HEK293 (cell line): Measurements from ENCODE around the gene EDEM2.

Experiments
- CTCF ChIA-PET: fragments of 350-600 bp; formaldehyde crosslinking; extraction: SDS; loops from one replicate; lab custom pipeline; 2021; ENCODE audit warnings: antibody characterized with exemption; lab: Yijun Ruan, JAX
- POLR2A ChIA-PET: fragments of 300-600 bp; formaldehyde crosslinking; extraction: SDS; loops from one replicate; lab custom pipeline; 2020; ENCODE audit warnings: antibody characterized with exemption, inconsistent platforms; lab: Yijun Ruan, JAX
- H3K27ac ChIP-seq: fragments of 200-500 bp; sonication (Bioruptor generic); 2 replicates; pipeline ENCODE4 v1.5.1; 2014; ENCODE audit warnings: low read depth, low read length, control low read depth, inconsistent platforms; ENCODE audit errors: extremely low read depth
- H3K36me3 ChIP-seq, 2 experiments: fragments of 200-500 bp in 1 of 2; sonication (Bioruptor generic) in 1 of 2; 1 replicate in 1 of 2; 2 replicates in 1 of 2; pipeline ENCODE4 v1.5.1; 2014 to 2017; ENCODE audit warnings: inconsistent platforms in 2 of 2, low read length in 2 of 2; ENCODE audit not compliant: control insufficient read depth in 2 of 2, insufficient read depth in 1 of 2
- H3K4me1 ChIP-seq: fragments of 200-500 bp; sonication (Bioruptor generic); 2 replicates; pipeline ENCODE4 v1.5.1; 2014; ENCODE audit warnings: mild to moderate bottlenecking, low read length, inconsistent platforms; ENCODE audit not compliant: control insufficient read depth, insufficient read depth
- H3K4me3 ChIP-seq: 2 replicates; pipeline ENCODE4 v1.5.1; 2011; ENCODE audit warnings: low read depth, mild to moderate bottlenecking, control low read depth, low read length, moderate library complexity
- H3K9me3 ChIP-seq: fragments of 200-500 bp; sonication (Bioruptor generic); 2 replicates; pipeline ENCODE4 v1.5.1; 2014; ENCODE audit warnings: low read depth, low read length, inconsistent platforms; ENCODE audit not compliant: control insufficient read depth, insufficient read depth
- BCL11A ChIP-seq: fragments of 450-650 bp; formaldehyde crosslinking; IDR thresholded peaks from 2 replicates; pipeline ENCODE4 v1.5.1; 2016; ENCODE audit warnings: low read depth, missing biosample characterization, missing genetic modification characterization
- GFI1B ChIP-seq: fragments of 450-650 bp; formaldehyde crosslinking; IDR thresholded peaks from 2 replicates; pipeline ENCODE4 v1.5.1; 2016; ENCODE audit warnings: missing biosample characterization, missing genetic modification characterization
- GLIS2 ChIP-seq: fragments of 450-650 bp; formaldehyde crosslinking; IDR thresholded peaks from 2 replicates; pipeline ENCODE4 v1.5.1; 2016; ENCODE audit warnings: missing biosample characterization, missing genetic modification characterization
- HOXD13 ChIP-seq: sonication (generic); formaldehyde crosslinking; IDR thresholded peaks from 2 replicates; pipeline ENCODE4 v1.8.0; 2022; ENCODE audit warnings: missing genetic modification reagents, borderline replicate concordance
- KLF8 ChIP-seq: fragments of 450-650 bp; formaldehyde crosslinking; IDR thresholded peaks from 2 replicates; pipeline ENCODE4 v1.5.1; 2016; ENCODE audit warnings: missing biosample characterization, missing genetic modification characterization
- OVOL3 ChIP-seq: fragments of 450-650 bp; formaldehyde crosslinking; IDR thresholded peaks from 2 replicates; pipeline ENCODE4 v1.5.1; 2016; ENCODE audit warnings: missing biosample characterization, missing genetic modification characterization
- SCRT1 ChIP-seq: fragments of 450-650 bp; formaldehyde crosslinking; IDR thresholded peaks from 2 replicates; pipeline ENCODE4 v1.5.1; 2016; ENCODE audit warnings: missing biosample characterization, missing genetic modification characterization, borderline replicate concordance
- ZBTB20 ChIP-seq: fragments of 450-650 bp; formaldehyde crosslinking; IDR thresholded peaks from 2 replicates; pipeline ENCODE4 v1.5.1; 2016; ENCODE audit warnings: missing biosample characterization, missing genetic modification characterization
- ZNF155 ChIP-seq: fragments of 450-650 bp; formaldehyde crosslinking; IDR thresholded peaks from 2 replicates; pipeline ENCODE4 v1.5.1; 2016; ENCODE audit warnings: missing biosample characterization, missing genetic modification characterization
- ZNF214 ChIP-seq: fragments of 450-650 bp; formaldehyde crosslinking; IDR thresholded peaks from 2 replicates; pipeline ENCODE4 v1.5.1; 2017; ENCODE audit warnings: missing biosample characterization, mild to moderate bottlenecking, missing genetic modification characterization, borderline replicate concordance
- ZNF23 ChIP-seq: fragments of 450-650 bp; formaldehyde crosslinking; IDR thresholded peaks from 2 replicates; pipeline ENCODE4 v1.5.1; 2016; ENCODE audit warnings: missing biosample characterization, missing genetic modification characterization, borderline replicate concordance
- ZNF266 ChIP-seq: fragments of 450-650 bp; formaldehyde crosslinking; IDR thresholded peaks from 2 replicates; pipeline ENCODE4 v1.5.1; 2016; ENCODE audit warnings: missing biosample characterization, missing genetic modification characterization, low read depth
- ZNF274 ChIP-seq, 2 experiments: fragments of 200-500 bp in 1 of 2; fragments of 450-650 bp in 1 of 2; sonication (Bioruptor generic) in 1 of 2; formaldehyde crosslinking in 1 of 2; IDR thresholded peaks; 2 replicates each; pipeline versions ENCODE4 v1.5.1 to v1.6.1; 2014 to 2016; ENCODE audit warnings: borderline replicate concordance in 1 of 2, inconsistent platforms in 1 of 2, low read length in 1 of 2, missing biosample characterization in 1 of 2, missing genetic modification characterization in 1 of 2
- ZNF311 ChIP-seq: fragments of 450-650 bp; formaldehyde crosslinking; IDR thresholded peaks from 2 replicates; pipeline ENCODE4 v1.5.1; 2017; ENCODE audit warnings: missing biosample characterization, missing genetic modification characterization, borderline replicate concordance
- ZNF350 ChIP-seq: fragments of 450-650 bp; formaldehyde crosslinking; IDR thresholded peaks from 2 replicates; pipeline ENCODE4 v1.5.0; 2017; ENCODE audit warnings: missing biosample characterization, mild to moderate bottlenecking, missing genetic modification characterization
- ZNF366 ChIP-seq: fragments of 450-650 bp; formaldehyde crosslinking; conservative IDR thresholded peaks from 2 replicates; pipeline ENCODE4 v1.5.1; 2016; ENCODE audit warnings: missing biosample characterization, missing genetic modification characterization
- ZNF529 ChIP-seq: fragments of 450-650 bp; formaldehyde crosslinking; IDR thresholded peaks from 2 replicates; pipeline ENCODE4 v1.5.1; 2017; ENCODE audit warnings: missing genetic modification characterization, missing biosample characterization; ENCODE audit not compliant: insufficient replicate concordance
- ZNF549 ChIP-seq: fragments of 450-650 bp; IDR thresholded peaks from 2 replicates; pipeline ENCODE4 v1.5.1; 2018; ENCODE audit warnings: missing biosample characterization, missing genetic modification characterization, mild to moderate bottlenecking, inconsistent platforms, moderate library complexity
- ZNF610 ChIP-seq: fragments of 450-650 bp; formaldehyde crosslinking; IDR thresholded peaks from 2 replicates; pipeline ENCODE4 v1.5.1; 2016; ENCODE audit warnings: missing biosample characterization, missing genetic modification characterization, borderline replicate concordance
- ZNF777 ChIP-seq: fragments of 450-650 bp; formaldehyde crosslinking; IDR thresholded peaks from 2 replicates; pipeline ENCODE4 v1.5.1; 2017; ENCODE audit warnings: missing biosample characterization, missing genetic modification characterization, borderline replicate concordance
- TF ChIP-seq, protein P1 (sequence below): fragments of 450-650 bp; formaldehyde crosslinking; IDR thresholded peaks from 2 replicates; pipeline ENCODE4 v1.5.1; 2016; ENCODE audit warnings: missing biosample characterization, missing genetic modification characterization
- TF ChIP-seq, protein P2 (sequence below): fragments of 450-650 bp; formaldehyde crosslinking; IDR thresholded peaks from 2 replicates; pipeline ENCODE4 v1.5.1; 2016; ENCODE audit warnings: missing biosample characterization, missing genetic modification characterization
- TF ChIP-seq, protein P3 (sequence below): fragments of 450-650 bp; formaldehyde crosslinking; IDR thresholded peaks from 2 replicates; pipeline ENCODE4 v1.5.1; 2017; ENCODE audit warnings: missing biosample characterization, missing genetic modification characterization
- TF ChIP-seq, protein P4 (sequence below): fragments of 450-650 bp; formaldehyde crosslinking; IDR thresholded peaks from 2 replicates; pipeline ENCODE4 v1.5.1; 2016; ENCODE audit warnings: missing biosample characterization, missing genetic modification characterization
- TF ChIP-seq, protein P5 (sequence below): fragments of 450-650 bp; formaldehyde crosslinking; IDR thresholded peaks from 2 replicates; pipeline ENCODE4 v1.5.1; 2017; ENCODE audit warnings: missing biosample characterization, missing genetic modification characterization
- TF ChIP-seq, protein P6 (sequence below): fragments of 450-650 bp; formaldehyde crosslinking; IDR thresholded peaks from 2 replicates; pipeline ENCODE4 v1.5.1; 2016; ENCODE audit warnings: missing biosample characterization, missing genetic modification characterization

EDEM2 gene

DNA sequence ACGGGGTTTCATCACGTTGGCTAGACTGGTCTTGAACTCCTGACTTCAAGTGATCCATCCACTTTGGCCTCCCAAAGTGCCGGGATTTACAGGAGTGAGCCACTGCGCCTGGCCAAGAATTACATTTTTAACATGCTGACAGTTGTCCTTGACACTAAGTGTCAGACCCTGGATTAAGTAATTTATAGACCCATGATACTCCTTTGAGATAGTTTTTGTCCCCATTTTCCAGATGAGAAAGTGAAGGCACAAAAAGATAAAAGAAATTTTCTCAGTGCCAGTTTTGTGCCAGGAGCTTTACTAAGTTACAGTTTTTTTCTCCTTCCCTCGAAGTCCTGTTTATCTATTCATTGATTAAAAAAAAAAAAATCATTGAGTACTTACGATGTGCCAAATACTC, 9.8 kb upstream of the EDEM2 start (continued):
- TF ChIP-seq, protein P1, sequence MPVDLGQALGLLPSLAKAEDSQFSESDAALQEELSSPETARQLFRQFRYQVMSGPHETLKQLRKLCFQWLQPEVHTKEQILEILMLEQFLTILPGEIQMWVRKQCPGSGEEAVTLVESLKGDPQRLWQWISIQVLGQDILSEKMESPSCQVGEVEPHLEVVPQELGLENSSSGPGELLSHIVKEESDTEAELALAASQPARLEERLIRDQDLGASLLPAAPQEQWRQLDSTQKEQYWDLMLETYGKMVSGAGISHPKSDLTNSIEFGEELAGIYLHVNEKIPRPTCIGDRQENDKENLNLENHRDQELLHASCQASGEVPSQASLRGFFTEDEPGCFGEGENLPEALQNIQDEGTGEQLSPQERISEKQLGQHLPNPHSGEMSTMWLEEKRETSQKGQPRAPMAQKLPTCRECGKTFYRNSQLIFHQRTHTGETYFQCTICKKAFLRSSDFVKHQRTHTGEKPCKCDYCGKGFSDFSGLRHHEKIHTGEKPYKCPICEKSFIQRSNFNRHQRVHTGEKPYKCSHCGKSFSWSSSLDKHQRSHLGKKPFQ (tag by site-specific recombination), result no peak
- no peak for TF ChIP-seq ZNF266 (tag by site-specific recombination)
- TF ChIP-seq ZNF274 (IDR thresholded peaks at IDR 0.05; ENCODE audit: low read length), result no peak
- no peak for TF ChIP-seq ZNF274 (tag by site-specific recombination; IDR thresholded peaks at IDR 0.05; ENCODE audit: borderline replicate concordance)

DNA sequence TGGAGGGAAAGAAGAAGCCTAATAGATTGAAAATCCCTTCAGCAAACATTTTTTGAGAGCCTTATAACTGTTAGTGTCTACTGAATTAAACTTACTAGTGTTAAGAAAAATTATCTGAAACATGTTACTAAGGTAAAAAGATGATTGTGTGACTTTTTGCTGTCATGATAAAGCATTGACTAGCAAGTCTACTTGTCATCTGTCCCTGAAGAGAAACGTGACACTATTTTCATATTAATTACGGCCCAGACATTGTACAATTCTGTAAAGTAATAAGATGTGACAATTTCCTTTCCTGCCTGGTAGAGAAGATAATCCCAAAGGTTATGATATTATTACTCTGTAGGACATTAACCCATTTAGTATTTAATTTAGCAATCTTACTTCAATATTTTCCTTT, 8.8 kb upstream of the EDEM2 start:
- ChIA-PET POLR2A (no interaction called here), CTCF (no interaction called here)
- TF ChIP-seq OVOL3 (tag by site-specific recombination) (no peak), BCL11A (tag by site-specific recombination) (no peak), ZNF610 (tag by site-specific recombination) (no peak), ZNF529 (no peak), ZNF549 (tag by site-specific recombination) (no peak), ZNF214 (tag by site-specific recombination) (no peak), ZNF155 (tag by site-specific recombination) (no peak), ZNF350 (tag by site-specific recombination) (no peak), ZNF23 (tag by site-specific recombination) (no peak), ZNF366 (tag by site-specific recombination) (no peak), ZBTB20 (tag by site-specific recombination) (no peak), ZNF777 (tag by site-specific recombination) (no peak)
- TF ChIP-seq, protein P2, sequence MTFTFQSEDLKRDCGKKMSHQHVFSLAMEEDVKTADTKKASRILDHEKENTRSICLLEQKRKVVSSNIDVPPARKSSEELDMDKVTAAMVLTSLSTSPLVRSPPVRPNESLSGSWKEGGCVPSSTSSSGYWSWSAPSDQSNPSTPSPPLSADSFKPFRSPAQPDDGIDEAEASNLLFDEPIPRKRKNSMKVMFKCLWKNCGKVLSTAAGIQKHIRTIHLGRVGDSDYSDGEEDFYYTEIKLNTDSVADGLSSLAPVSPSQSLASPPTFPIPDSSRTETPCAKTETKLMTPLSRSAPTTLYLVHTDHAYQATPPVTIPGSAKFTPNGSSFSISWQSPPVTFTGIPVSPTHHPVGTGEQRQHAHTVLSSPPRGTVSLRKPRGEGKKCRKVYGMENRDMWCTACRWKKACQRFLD (tag by site-specific recombination), result no peak
- TF ChIP-seq, protein P3, sequence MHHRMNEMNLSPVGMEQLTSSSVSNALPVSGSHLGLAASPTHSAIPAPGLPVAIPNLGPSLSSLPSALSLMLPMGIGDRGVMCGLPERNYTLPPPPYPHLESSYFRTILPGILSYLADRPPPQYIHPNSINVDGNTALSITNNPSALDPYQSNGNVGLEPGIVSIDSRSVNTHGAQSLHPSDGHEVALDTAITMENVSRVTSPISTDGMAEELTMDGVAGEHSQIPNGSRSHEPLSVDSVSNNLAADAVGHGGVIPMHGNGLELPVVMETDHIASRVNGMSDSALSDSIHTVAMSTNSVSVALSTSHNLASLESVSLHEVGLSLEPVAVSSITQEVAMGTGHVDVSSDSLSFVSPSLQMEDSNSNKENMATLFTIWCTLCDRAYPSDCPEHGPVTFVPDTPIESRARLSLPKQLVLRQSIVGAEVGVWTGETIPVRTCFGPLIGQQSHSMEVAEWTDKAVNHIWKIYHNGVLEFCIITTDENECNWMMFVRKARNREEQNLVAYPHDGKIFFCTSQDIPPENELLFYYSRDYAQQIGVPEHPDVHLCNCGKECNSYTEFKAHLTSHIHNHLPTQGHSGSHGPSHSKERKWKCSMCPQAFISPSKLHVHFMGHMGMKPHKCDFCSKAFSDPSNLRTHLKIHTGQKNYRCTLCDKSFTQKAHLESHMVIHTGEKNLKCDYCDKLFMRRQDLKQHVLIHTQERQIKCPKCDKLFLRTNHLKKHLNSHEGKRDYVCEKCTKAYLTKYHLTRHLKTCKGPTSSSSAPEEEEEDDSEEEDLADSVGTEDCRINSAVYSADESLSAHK (tag by site-specific recombination), result no peak
- Histone ChIP-seq H3K4me1 (no peaks in the 10 kb centered on the region), H3K9me3 (no peaks in the 10 kb centered on the region), H3K36me3 (no peaks in the 10 kb centered on the region), H3K4me3 (no peak overlapping the region), H3K27ac (no peak overlapping the region)

DNA sequence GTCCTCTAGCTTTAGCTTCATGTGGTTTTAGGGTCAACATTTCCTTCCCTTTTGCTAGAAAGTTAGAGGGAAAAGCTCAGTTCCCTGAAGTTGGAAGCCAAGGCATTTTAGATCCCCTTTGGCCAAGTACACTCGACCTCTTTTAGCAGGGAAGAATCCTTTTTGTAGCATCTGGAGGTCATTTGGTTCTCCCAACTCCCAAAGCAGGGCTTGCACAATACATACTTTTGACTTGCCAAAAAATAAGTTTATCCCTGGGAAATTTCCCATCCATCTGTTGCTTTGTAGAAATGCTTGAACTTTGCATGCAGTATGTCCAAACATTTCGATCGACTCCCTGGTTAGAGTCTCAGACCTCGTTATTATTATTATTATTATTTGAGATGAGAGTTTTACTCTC, 4.6 kb upstream of the EDEM2 start:
- no peaks in the 10 kb centered on the region for H3K36me3 ChIP-seq
- ChIA-PET CTCF (no interaction called here), POLR2A (no interaction called here)
- no peak overlapping the region for H3K4me3 ChIP-seq
- H3K9me3 ChIP-seq, result no peaks in the 10 kb centered on the region
- no peaks in the 10 kb centered on the region for H3K4me1 ChIP-seq
- no peak overlapping the region for H3K27ac ChIP-seq
- no peak for TF ChIP-seq HOXD13 (CRISPR knock-in tag)
- TF ChIP-seq GLIS2, result no peak
- TF ChIP-seq KLF8 (tag by site-specific recombination), result no peak
- TF ChIP-seq, protein P4, sequence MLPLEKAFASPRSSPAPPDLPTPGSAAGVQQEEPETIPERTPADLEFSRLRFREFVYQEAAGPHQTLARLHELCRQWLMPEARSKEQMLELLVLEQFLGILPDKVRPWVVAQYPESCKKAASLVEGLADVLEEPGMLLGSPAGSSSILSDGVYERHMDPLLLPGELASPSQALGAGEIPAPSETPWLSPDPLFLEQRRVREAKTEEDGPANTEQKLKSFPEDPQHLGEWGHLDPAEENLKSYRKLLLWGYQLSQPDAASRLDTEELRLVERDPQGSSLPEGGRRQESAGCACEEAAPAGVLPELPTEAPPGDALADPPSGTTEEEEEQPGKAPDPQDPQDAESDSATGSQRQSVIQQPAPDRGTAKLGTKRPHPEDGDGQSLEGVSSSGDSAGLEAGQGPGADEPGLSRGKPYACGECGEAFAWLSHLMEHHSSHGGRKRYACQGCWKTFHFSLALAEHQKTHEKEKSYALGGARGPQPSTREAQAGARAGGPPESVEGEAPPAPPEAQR (tag by site-specific recombination), result no peak
- no peak for TF ChIP-seq SCRT1 (tag by site-specific recombination)
- TF ChIP-seq, protein P5, sequence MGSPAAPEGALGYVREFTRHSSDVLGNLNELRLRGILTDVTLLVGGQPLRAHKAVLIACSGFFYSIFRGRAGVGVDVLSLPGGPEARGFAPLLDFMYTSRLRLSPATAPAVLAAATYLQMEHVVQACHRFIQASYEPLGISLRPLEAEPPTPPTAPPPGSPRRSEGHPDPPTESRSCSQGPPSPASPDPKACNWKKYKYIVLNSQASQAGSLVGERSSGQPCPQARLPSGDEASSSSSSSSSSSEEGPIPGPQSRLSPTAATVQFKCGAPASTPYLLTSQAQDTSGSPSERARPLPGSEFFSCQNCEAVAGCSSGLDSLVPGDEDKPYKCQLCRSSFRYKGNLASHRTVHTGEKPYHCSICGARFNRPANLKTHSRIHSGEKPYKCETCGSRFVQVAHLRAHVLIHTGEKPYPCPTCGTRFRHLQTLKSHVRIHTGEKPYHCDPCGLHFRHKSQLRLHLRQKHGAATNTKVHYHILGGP, result no peak
- TF ChIP-seq GFI1B (tag by site-specific recombination), result no peak
- TF ChIP-seq ZNF311, result no peak
- TF ChIP-seq, protein P6, sequence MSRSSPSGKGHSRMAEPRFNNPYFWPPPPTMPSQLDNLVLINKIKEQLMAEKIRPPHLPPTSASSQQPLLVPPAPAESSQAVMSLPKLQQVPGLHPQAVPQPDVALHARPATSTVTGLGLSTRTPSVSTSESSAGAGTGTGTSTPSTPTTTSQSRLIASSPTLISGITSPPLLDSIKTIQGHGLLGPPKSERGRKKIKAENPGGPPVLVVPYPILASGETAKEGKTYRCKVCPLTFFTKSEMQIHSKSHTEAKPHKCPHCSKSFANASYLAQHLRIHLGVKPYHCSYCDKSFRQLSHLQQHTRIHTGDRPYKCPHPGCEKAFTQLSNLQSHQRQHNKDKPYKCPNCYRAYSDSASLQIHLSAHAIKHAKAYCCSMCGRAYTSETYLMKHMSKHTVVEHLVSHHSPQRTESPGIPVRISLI (tag by site-specific recombination), result no peak
